CD4-positive, alpha-beta memory T cell (primary cell): ENCODE data around the gene WDR88. TPM values are rescaled to one million over a fixed set of nuclear protein-coding genes. Genes with fewer than 3 reads are reported as not detected.
A peak's percentile ranks its signal among the peaks of the same experiment; 100 is the strongest.

Experiments
- CTCF ChIA-PET: fragments of 350-600 bp; sonication (Branson Sonifier 250); formaldehyde crosslinking; loops from one replicate; lab custom pipeline; 2021; ENCODE audit warnings: inconsistent platforms; ENCODE audit not compliant: partially characterized antibody; lab: Charles Lee
- POLR2A ChIA-PET: fragments of 350-600 bp; sonication (Branson Sonifier 250); formaldehyde crosslinking; loops from one replicate; lab custom pipeline; 2021; ENCODE audit not compliant: partially characterized antibody; lab: Charles Lee
- DNase-seq, 5 donors: peaks; one replicate each; pipeline versions ENCODE4 v3.0.0 to v3.0.0-alpha.2; 2020 to 2022; ENCODE audit warnings: mixed read lengths in 1 of 5
- H3K27ac ChIP-seq: one replicate; pipeline ENCODE4 v1.7.0; 2013; ENCODE audit warnings: low read depth, low read length
- H3K27me3 ChIP-seq: 2 replicates; pipeline ENCODE4 v1.7.0; 2013; ENCODE audit warnings: mild to moderate bottlenecking, low read length, moderate library complexity; ENCODE audit not compliant: insufficient read depth
- H3K36me3 ChIP-seq: 2 replicates; pipeline ENCODE4 v1.7.0; 2013; ENCODE audit warnings: mild to moderate bottlenecking, low read length, moderate library complexity; ENCODE audit not compliant: insufficient read depth
- H3K4me1 ChIP-seq: 2 replicates; pipeline ENCODE4 v1.7.0; 2013; ENCODE audit warnings: mild to moderate bottlenecking, low read length, moderate library complexity; ENCODE audit not compliant: insufficient read depth
- H3K4me3 ChIP-seq, 2 donors: one replicate each; pipeline ENCODE4 v1.7.0; 2013; ENCODE audit warnings: low read length in 2 of 2, mild to moderate bottlenecking in 1 of 2
- H3K9me3 ChIP-seq, 2 donors: one replicate each; pipeline ENCODE4 v1.7.0; 2013; ENCODE audit warnings: low read length in 2 of 2, control low read depth in 1 of 2; ENCODE audit not compliant: control insufficient read depth in 1 of 2
- H3K27ac Mint-ChIP-seq, 7 donors: one replicate each; pipeline ENCODE4 v1.8.0; 2020 to 2021; ENCODE audit warnings: mixed read lengths in 7 of 7, mild to moderate bottlenecking in 6 of 7, inconsistent platforms in 3 of 7, moderate library complexity in 3 of 7
- H3K27me3 Mint-ChIP-seq, 2 donors: one replicate each; pipeline ENCODE4 v1.8.0; 2020 to 2021; ENCODE audit warnings: mixed read lengths in 2 of 2
- H3K36me3 Mint-ChIP-seq, 2 donors: one replicate each; pipeline ENCODE4 v1.8.0; 2020 to 2021; ENCODE audit warnings: mixed read lengths in 2 of 2, inconsistent platforms in 1 of 2, mild to moderate bottlenecking in 1 of 2
- H3K4me1 Mint-ChIP-seq, 4 donors: one replicate each; pipeline ENCODE4 v1.8.0; 2020 to 2021; ENCODE audit warnings: mixed read lengths in 4 of 4, mild to moderate bottlenecking in 1 of 4
- H3K4me3 Mint-ChIP-seq, 8 donors: one replicate each; pipeline ENCODE4 v1.8.0; 2020 to 2021; ENCODE audit warnings: mixed read lengths in 8 of 8, mild to moderate bottlenecking in 7 of 8, moderate library complexity in 6 of 8, inconsistent platforms in 3 of 8
- H3K9me3 Mint-ChIP-seq, 8 donors: one replicate each; pipeline ENCODE4 v1.8.0; 2020 to 2021; ENCODE audit warnings: mixed read lengths in 8 of 8, mild to moderate bottlenecking in 5 of 8, inconsistent platforms in 3 of 8, moderate library complexity in 1 of 8
- intact Hi-C: fragments of 100-400 bp; cut with micrococcal nuclease; formaldehyde crosslinking; loops from one replicate; pipeline ENCODE4 v1.15.1; 2023
- polyA plus RNA-seq, 2 donors: library from polyadenylated mRNA; unstranded; fragments of 300-500 nt; fragmentation: Illumina TruSeq; gene quantifications; one replicate each; pipeline ENCODE4 v1.2.3, GENCODE V29; 2021
- total RNA-seq, 2 experiments: library from RNA; stranded (reverse); gene quantifications; one replicate each; pipeline ENCODE4 v1.2.3, GENCODE V29; 2021

Gene WDR88
- total and polyA plus RNA-seq, 4 experiments from 2014 or later = 0.11 to 0.58 (median 0.43) TPM

GRCh38 chr19:33201886-33202545, 70.1 kb downstream of the WDR88 start:
- Mint-ChIP-seq H3K27ac (no peak overlapping the region), H3K27me3 (peaks cover 0 to 6% of the 10 kb centered on the region in 2 donors), H3K4me3 (no peak overlapping the region), H3K36me3 (no peaks in the 10 kb centered on the region), H3K4me1 (no peaks in the 10 kb centered on the region), H3K9me3 (no peaks in the 10 kb centered on the region)
- intact Hi-C loops = no loop called here
- POLR2A ChIA-PET = no interaction called here
- Histone ChIP-seq H3K36me3 (no peaks in the 10 kb centered on the region), H3K27me3 (no peaks in the 10 kb centered on the region), H3K4me1 (no peaks in the 10 kb centered on the region), H3K27ac (no peak overlapping the region), H3K9me3 (no peaks in the 10 kb centered on the region), H3K4me3 (no peak overlapping the region)
- DNase-seq = no peak
- CTCF ChIA-PET = no interaction called here

DNA sequence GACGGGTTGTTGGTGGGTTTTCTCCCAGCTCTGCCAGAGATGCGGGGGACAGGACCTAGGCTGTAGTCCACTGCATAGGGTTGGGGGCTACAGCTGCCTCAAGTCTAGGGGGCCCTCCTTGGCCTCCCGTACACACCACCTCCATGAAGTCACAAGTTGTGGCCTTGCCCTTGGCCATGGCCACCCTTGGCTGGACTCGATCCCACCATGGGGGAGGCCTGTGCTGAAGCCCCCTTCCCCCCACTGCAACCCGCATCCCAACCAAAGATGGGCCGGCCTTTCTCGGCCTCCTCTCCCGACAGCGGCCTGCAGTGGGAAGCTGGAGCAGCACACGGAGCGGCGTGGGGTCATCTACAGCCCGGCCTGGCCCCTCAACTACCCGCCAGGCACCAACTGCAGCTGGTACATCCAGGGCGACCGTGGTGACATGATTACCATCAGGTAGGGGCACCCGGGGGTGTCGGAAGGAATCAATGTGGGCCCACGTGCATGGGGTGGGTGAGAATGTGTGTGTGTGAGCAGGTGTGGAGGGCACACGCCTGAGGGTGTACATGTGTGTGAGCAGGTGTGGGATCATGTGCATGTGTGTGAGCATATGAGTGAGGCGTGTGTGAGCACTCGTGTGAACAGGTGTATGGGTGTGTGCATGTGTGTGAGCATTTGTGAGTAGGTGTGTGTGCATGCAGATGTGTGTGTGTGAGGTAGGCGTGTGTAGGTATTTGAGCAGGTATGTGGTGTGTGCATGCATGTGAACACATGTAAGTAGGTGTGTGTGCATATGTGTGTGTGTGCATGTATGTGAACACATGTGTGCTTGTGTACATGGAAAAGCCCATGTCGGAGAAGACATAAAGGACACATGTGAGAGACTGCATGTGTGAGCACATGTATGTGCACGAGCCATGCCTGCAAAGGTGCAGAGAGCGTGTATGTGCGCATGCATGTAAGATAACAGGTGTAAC, 70.9 kb downstream of the WDR88 start:
- Mint-ChIP-seq H3K36me3 (no peaks in the 10 kb centered on the region), H3K27ac (peak overlapping the region in 1 of 7 donors; percentile 37), H3K9me3 (no peaks in the 10 kb centered on the region), H3K4me1 (no peaks in the 10 kb centered on the region), H3K4me3 (no peak overlapping the region), H3K27me3 (peaks cover 0 to 3% of the 10 kb centered on the region in 2 donors)
- CTCF ChIA-PET = no interaction called here
- intact Hi-C loops = no loop called here
- Histone ChIP-seq H3K27ac (no peak overlapping the region), H3K4me3 (no peak overlapping the region), H3K4me1 (no peaks in the 10 kb centered on the region), H3K36me3 (no peaks in the 10 kb centered on the region), H3K9me3 (no peaks in the 10 kb centered on the region), H3K27me3 (no peaks in the 10 kb centered on the region)
- POLR2A ChIA-PET = no interaction called here
- no peak for DNase-seq

DNA sequence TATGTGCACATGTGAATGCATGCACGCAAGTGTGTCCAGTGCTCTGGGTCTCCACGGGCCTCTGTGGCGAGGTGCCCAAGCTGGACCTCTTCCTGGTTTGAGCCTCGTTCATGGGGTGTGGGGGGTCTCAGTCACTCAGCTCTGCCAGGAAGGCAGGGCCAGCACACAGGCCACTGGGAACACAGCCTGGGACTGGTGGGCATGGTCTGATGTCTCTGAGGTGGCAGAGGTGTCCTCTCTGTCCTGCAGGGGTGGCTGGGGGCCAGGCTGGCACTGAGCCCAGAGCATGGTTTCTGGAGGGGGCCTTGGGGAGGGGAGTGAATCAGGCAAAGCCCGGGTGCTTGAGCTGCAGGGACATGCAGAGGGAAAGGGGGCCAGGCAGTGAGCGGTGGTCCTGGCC, 71.6 kb downstream of the WDR88 start:
- H3K27ac ChIP-seq = no peak overlapping the region
- no peak overlapping the region for H3K4me3 Mint-ChIP-seq

DNA sequence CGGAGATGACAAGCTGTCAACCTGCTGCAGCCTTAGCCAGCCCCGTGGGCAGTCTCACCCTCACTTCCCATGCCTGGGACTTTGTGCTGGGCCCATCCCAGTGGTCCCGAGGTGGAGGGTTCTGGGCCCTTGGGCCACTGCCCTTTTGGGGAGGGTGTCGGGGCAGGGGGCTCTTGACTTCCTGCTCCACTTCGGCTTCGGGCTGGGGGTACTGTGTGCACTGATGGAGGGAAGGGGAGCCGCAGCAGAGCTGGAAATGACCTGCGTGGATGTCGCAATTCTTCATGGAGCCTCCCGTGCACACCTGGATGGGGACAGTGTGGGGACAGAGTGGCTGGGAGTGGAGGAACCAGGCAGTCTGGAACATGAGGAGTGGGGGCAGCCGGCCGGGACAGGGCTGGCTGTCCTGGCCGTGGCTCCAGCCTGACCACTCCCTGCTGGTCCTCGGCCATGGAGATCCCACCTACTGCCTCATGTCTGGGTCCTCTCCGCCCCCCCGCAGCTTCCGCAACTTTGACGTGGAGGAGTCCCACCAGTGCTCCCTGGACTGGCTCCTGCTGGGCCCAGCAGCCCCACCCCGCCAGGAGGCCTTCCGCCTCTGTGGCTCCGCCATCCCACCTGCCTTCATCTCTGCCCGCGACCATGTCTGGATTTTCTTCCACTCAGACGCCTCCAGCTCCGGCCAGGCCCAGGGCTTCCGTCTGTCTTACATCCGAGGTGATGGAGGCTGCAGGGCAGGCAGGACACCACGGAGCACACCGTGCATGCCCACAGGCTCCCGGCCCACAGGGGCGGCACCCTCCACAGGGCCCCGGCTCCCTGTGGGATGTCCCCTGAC, 72.4 kb downstream of the WDR88 start:
- ChIA-PET POLR2A (no interaction called here), CTCF (no interaction called here)
- intact Hi-C loops = no loop called here
- no peaks in the 10 kb centered on the region for H3K9me3 Mint-ChIP-seq
- H3K4me1 Mint-ChIP-seq = no peaks in the 10 kb centered on the region
- no peaks in the 10 kb centered on the region for H3K4me1 ChIP-seq
- H3K27me3 ChIP-seq = no peaks in the 10 kb centered on the region
- H3K9me3 ChIP-seq = no peaks in the 10 kb centered on the region
- H3K36me3 Mint-ChIP-seq = no peaks in the 10 kb centered on the region
- no peak overlapping the region for H3K4me3 ChIP-seq
- H3K27ac Mint-ChIP-seq = no peak overlapping the region
- no peaks in the 10 kb centered on the region for H3K36me3 ChIP-seq
- no peak overlapping the region for H3K27ac ChIP-seq
- DNase-seq = no peak
- no peaks in the 10 kb centered on the region for H3K27me3 Mint-ChIP-seq
- H3K4me3 Mint-ChIP-seq = no peak overlapping the region

More for the DNA sequence above, 71.6 kb downstream of the WDR88 start:
- POLR2A ChIA-PET = no interaction called here
- H3K4me1 ChIP-seq = no peaks in the 10 kb centered on the region
- H3K27me3 ChIP-seq = no peaks in the 10 kb centered on the region
- Mint-ChIP-seq H3K9me3 (no peaks in the 10 kb centered on the region), H3K27me3 (peaks cover 0 to 3% of the 10 kb centered on the region in 2 donors), H3K36me3 (no peaks in the 10 kb centered on the region), H3K27ac (no peak overlapping the region), H3K4me1 (no peaks in the 10 kb centered on the region)
- CTCF ChIA-PET = no interaction called here
- intact Hi-C loops = no loop called here
- no peaks in the 10 kb centered on the region for H3K9me3 ChIP-seq
- H3K4me3 ChIP-seq = no peak overlapping the region
- DNase-seq = no peak
- no peaks in the 10 kb centered on the region for H3K36me3 ChIP-seq

DNA sequence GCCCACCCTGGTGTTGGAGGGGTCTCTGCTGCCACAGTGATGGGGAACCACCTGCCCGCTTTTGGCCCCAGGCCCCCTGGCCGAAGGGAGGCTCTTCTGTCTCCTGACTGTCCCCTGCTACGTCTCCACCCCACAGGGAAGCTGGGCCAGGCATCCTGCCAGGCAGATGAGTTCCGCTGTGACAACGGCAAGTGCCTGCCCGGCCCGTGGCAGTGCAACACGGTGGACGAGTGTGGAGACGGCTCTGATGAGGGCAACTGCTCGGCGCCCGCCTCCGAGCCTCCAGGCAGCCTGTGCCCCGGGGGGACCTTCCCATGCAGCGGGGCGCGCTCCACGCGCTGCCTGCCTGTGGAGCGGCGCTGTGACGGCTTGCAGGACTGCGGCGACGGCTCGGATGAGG, 73.2 kb downstream of the WDR88 start:
- no peak overlapping the region for H3K27ac Mint-ChIP-seq
- Histone ChIP-seq H3K36me3 (no peaks in the 10 kb centered on the region), H3K4me1 (no peaks in the 10 kb centered on the region), H3K27ac (no peak overlapping the region), H3K27me3 (no peaks in the 10 kb centered on the region), H3K4me3 (no peak overlapping the region), H3K9me3 (no peaks in the 10 kb centered on the region)
- ChIA-PET POLR2A (no interaction called here), CTCF (no interaction called here)
- H3K36me3 Mint-ChIP-seq = no peaks in the 10 kb centered on the region
- H3K4me3 Mint-ChIP-seq = no peak overlapping the region
- no peaks in the 10 kb centered on the region for H3K27me3 Mint-ChIP-seq
- intact Hi-C loops = no loop called here
- DNase-seq = no peak
- no peaks in the 10 kb centered on the region for H3K4me1 Mint-ChIP-seq
- H3K9me3 Mint-ChIP-seq = no peaks in the 10 kb centered on the region

DNA sequence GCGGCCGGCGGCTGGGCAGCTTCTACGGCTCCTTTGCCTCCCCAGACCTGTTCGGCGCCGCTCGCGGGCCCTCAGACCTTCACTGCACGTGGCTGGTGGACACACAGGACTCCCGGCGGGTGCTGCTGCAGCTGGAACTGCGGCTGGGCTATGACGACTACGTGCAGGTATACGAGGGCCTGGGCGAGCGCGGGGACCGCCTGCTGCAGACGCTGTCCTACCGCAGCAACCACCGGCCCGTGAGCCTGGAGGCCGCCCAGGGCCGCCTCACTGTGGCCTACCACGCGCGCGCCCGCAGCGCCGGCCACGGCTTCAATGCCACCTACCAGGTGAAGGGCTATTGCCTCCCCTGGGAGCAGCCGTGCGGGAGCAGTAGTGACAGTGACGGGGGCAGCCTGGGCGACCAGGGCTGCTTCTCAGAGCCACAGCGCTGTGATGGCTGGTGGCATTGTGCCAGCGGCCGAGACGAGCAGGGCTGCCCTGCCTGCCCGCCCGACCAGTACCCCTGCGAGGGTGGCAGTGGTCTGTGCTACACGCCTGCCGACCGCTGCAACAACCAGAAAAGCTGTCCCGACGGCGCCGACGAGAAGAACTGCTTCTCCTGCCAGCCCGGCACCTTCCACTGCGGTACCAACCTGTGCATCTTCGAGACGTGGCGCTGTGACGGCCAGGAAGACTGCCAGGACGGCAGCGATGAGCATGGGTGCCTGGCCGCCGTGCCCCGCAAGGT, 73.8 kb downstream of the WDR88 start:
- no peaks in the 10 kb centered on the region for H3K36me3 Mint-ChIP-seq
- H3K27me3 Mint-ChIP-seq = no peaks in the 10 kb centered on the region
- DNase-seq = no peak
- no peaks in the 10 kb centered on the region for H3K27me3 ChIP-seq
- no peaks in the 10 kb centered on the region for H3K9me3 ChIP-seq
- H3K9me3 Mint-ChIP-seq = no peaks in the 10 kb centered on the region
- no peak overlapping the region for H3K4me3 Mint-ChIP-seq
- no peak overlapping the region for H3K4me3 ChIP-seq
- H3K27ac Mint-ChIP-seq = no peak overlapping the region
- intact Hi-C loops = no loop called here
- H3K36me3 ChIP-seq = no peaks in the 10 kb centered on the region
- H3K4me1 ChIP-seq = no peaks in the 10 kb centered on the region
- ChIA-PET CTCF (no interaction called here), POLR2A (no interaction called here)
- H3K27ac ChIP-seq = no peak overlapping the region
- no peaks in the 10 kb centered on the region for H3K4me1 Mint-ChIP-seq
